GM18508 (cell line): ENCODE data around the gene A4GALT.

Experiments used
- ATAC-seq: cut with Tn5 transposase; IDR thresholded peaks from one replicate; pipeline ENCODE4 v1.9.1; 2021; ENCODE audit warnings: moderate number of reproducible peaks; ENCODE audit not compliant: insufficient read depth, unreplicated experiment

Gene A4GALT

DNA sequence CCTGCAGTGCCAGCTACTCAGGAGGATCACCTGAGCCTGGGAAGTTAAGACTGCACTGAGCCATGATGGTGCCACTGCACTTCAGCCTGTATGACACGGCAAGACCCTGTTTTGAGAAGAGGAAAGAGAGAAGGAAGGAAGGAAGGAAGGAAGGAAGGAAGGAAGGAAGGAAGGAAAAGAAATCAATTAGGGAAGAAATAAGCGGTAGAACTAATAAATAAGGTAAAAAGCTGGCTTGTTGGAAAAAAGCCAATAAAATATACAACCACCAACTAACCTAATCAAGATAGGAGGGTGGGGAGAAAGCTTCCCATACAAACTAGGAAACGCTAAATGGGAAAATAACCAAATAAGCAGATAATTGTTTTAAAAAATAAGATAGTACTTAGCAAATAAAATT, 12.3 kb downstream of the A4GALT start:
- no peak for ATAC-seq

- ATAC-seq: no peak
Measured at GRCh38 chr22:42707496-42707895, 13.2 kb downstream of the A4GALT start.

DNA sequence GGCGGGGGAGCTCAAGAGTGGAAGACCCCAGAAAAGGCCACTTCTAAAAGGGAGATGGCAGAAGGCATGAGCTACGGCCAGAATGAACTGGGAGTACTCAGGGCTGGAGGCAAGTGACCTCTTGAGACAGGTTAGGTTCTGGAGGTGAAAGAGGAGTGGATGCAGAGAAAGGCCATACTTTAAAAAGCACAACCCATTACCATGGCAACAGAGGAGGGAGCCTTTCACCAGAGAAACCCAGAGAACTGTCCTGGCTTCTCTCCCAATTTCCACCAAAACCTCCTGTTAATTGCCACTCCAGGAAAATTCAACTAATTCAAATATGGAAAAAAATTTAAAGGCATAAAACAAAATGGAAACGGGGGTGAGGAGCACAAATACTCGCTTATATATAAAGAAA, 15.8 kb downstream of the A4GALT start:
- ATAC-seq: no peak

- ATAC-seq: no peak
Measured at GRCh38 chr22:42702675-42703074, 18.0 kb downstream of the A4GALT start.

GRCh38 chr22:42701694-42702093, 19.0 kb downstream of the A4GALT start:
- no peak for ATAC-seq

- ATAC-seq: no peak
Measured at GRCh38 chr22:42700901-42701300, 19.8 kb downstream of the A4GALT start.

DNA sequence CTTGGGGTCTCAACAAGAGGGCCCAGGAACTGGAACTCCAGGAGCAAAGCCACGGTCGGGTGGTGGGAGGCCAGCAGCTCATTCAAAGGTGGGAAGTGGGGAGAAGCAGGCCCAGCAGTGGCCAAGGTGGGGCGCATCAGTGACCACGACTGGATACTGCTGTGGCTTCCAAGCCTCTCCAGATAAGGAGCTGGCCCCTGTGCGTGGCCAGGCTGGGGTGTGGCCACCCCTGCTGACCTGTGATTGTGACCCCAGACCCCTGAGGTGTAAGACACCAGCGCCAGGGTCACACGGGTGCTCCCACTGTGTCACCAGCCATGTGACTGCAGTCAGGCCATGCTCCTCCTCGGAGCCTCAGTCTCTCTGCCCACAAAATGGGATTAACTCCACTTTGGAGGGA, 20.3 kb downstream of the A4GALT start:
- ATAC-seq: no peak

- no peak for ATAC-seq
Measured at GRCh38 chr22:42699976-42700352, 20.7 kb downstream of the A4GALT start.

- ATAC-seq: no peak
Measured at GRCh38 chr22:42699281-42699975, 21.2 kb downstream of the A4GALT start.

- ATAC-seq: no peak
Measured at GRCh38 chr22:42697542-42698013, 23.1 kb downstream of the A4GALT start.

GRCh38 chr22:42696331-42696967, 24.2 kb downstream of the A4GALT start:
- no peak for ATAC-seq

GRCh38 chr22:42695294-42695693, 25.4 kb downstream of the A4GALT start:
- ATAC-seq: no peak

- ATAC-seq: no peak
Measured at GRCh38 chr22:42693763-42694683, 26.6 kb downstream of the A4GALT start.

DNA sequence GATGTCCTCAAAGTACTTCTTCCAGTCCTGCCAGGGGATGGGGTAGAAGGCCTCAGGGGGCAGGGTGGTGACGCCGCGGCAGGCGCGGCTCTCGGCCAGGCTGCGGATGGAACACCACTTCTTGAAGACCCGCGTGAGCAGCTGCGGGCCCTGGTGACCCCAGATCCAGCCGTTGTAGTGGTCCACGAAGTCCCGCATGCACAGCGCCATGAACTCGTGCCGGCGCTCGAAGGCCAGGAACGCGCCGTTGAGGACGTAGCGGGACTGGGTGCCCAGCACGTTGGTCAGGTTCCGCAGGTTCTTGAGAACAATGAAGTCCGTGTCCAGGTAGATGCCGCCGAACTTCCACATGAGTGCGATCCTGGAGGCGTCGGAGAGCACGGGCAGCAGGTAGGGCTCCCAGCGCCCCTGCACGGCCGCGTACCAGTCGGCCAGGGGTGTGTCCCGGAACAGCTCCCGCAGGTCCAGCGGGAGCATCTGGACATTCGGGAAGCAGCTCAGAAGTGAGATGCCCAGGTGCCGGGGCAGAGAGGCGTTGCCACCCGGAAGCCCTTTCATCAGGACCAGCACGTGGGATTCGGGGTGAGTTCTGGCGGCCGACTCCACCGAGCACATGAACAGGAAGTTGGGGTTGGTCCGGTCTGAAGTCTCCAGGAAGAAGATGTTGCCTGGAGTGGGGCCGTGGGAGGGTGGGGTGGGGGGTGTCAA, 27.5 kb downstream of the A4GALT start:
- no peak for ATAC-seq

GRCh38 chr22:42692239-42693054, 28.2 kb downstream of the A4GALT start:
- no peak for ATAC-seq

DNA sequence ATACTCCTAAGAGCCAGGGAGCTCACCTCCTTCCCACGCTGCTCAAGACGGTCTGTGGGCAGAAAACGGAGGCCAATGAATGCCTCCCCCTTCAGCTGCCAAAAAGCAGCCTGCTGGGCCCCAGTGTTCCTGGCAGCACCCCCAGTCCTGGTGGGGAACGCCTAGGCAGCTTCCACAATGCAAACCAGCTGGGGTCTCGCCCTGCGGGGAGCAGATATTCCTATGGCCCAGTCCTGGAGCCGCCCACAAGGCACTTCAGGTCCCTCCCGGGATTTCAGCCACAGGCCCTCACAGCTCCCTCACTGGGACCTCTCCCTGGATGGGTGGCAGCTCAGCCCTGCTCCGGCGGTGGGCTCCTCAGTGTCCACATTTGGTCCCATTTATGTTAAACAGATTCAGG, 29.2 kb downstream of the A4GALT start:
- no peak for ATAC-seq

DNA sequence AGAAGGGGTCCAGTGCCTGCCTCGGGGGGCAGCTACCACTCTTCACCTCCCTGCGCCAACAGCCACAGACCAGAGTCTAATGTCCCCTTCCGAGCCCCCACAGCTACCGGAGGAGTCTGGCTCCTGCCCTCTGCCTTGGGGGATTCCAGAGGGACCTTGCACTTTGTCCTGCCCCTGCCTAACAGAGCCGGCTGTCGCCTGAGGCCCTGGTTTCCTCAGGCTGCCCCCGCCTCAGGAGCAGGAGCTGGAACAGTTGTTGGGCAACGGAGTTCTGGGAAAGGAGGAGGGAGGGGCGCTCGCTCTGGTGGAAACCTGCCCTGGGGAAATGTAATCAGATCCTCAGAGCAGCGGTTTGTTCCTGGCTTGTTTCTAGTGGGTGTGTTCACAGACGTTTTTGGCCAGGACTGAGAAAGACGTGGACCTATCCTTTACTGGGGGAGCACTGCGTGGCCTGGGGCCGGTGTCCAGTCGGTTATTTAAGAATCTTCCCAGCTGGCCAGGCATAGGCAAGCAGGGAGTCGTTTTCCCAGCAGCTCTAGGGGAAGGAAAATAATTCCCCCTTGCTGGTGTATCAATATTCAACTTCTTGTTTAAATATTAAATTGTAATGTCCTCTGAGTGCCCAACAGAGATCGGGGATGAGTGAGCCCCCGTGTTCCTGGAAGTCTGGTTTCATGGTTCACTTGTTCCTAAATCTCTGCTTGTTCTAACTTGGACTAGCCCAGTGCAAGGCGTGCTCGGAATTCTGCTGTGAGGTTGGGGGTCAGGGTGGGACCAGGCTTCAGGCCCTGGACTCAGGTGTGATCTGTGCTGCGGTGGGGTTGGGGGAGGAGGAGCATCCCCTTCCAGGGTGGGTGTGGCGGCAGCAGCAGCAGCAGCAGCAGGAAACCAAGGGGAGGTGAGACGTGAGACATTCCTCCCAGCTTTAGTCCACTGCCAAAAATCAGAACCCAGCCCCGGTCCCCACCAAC, 32.1 kb downstream of the A4GALT start:
- no peak for ATAC-seq

DNA sequence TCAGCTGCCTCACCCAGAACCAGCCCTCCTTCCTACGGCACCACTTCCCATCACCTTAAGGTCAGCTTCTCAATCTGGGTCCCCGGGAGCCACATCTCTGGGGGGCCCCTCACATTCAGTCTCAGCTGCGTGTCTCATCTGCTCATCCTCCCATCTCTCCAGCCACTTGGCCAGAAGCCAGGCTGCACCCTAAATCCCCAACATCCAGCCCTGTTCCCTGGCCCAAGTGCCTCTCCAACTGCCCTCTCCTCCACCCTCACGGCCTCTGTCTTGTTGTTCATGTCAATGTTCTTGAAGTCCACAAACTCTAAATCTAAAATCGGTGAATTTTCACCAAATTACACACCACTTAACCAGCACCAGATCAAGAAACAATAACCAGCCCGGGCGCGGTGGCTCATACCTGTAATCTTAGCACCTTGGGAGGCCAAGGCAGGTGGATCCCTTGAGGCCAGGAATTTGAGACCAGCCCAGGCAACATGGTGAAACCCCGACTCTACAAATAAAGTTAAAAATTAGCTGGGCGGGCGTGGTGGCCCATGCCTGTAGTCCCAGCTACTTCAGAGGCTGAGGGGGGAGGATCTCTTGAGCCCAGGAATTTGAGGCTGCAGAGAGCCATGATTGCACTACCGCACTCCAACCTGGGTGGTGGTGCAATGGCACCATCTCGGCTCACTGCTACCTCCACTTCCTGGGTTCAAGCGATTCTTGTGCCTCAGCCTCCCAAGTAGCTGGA, 33.7 kb downstream of the A4GALT start:
- no peak for ATAC-seq
